Neural progenitor cell (in vitro differentiated cells): ENCODE results near the gene ANKRD6. TPM values are rescaled to one million over a fixed set of nuclear protein-coding genes. Genes with fewer than 3 reads are reported as not detected.

Experiments
- DNase-seq: peaks from one replicate; pipeline ENCODE4 v3.0.0-alpha.2; 2016; ENCODE audit warnings: low spot score
- H2AFZ ChIP-seq: fragments of 200-600 bp; sonication (generic); replicated peaks from 2 replicates; pipeline ENCODE4 v1.6.1; 2016; ENCODE audit warnings: antibody characterized with exemption
- H3F3A ChIP-seq: fragments of 200-600 bp; sonication (generic); 2 replicates; pipeline ENCODE4 v1.6.1; 2016; ENCODE audit warnings: antibody characterized with exemption, low read depth
- H3K27ac ChIP-seq: fragments of 200-600 bp; sonication (generic); 2 replicates; pipeline ENCODE4 v1.5.1; 2016; ENCODE audit warnings: mild to moderate bottlenecking
- H3K27me3 ChIP-seq: fragments of 200-600 bp; sonication (generic); 2 replicates; pipeline ENCODE4 v1.6.1; 2016; ENCODE audit warnings: mild to moderate bottlenecking, moderate library complexity
- H3K36me3 ChIP-seq: fragments of 200-600 bp; sonication (generic); 2 replicates; pipeline ENCODE4 v1.5.1; 2016
- H3K4me1 ChIP-seq: fragments of 200-600 bp; sonication (generic); 2 replicates; pipeline ENCODE4 v1.6.1; 2016; ENCODE audit warnings: mixed run types
- H3K4me2 ChIP-seq: fragments of 200-600 bp; sonication (generic); 2 replicates; pipeline ENCODE4 v1.6.1; 2016
- H3K4me3 ChIP-seq: fragments of 200-600 bp; sonication (generic); 2 replicates; pipeline ENCODE4 v1.5.1; 2016
- H3K79me2 ChIP-seq: fragments of 200-600 bp; sonication (generic); 2 replicates; pipeline ENCODE4 v1.6.1; 2016; ENCODE audit warnings: low read depth
- H3K9ac ChIP-seq: fragments of 200-600 bp; sonication (generic); 2 replicates; pipeline ENCODE4 v1.6.1; 2016
- H3K9me3 ChIP-seq: fragments of 200-600 bp; sonication (generic); 2 replicates; pipeline ENCODE4 v1.5.1; 2016; ENCODE audit warnings: low read depth
- H4K20me1 ChIP-seq: fragments of 200-600 bp; sonication (generic); 2 replicates; pipeline ENCODE4 v1.6.1; 2016; ENCODE audit warnings: low read depth
- H3K27ac Mint-ChIP-seq: 3 replicates; pipeline ENCODE4 v1.8.0; 2021; ENCODE audit warnings: mixed read lengths
- H3K27me3 Mint-ChIP-seq: 2 replicates; pipeline ENCODE4 v1.8.0; 2022; ENCODE audit warnings: low read depth, mild to moderate bottlenecking, inconsistent platforms, moderate library complexity, mixed read lengths; ENCODE audit not compliant: insufficient read depth
- H3K36me3 Mint-ChIP-seq: 3 replicates; pipeline ENCODE4 v1.8.0; 2021; ENCODE audit warnings: mixed read lengths
- H3K4me1 Mint-ChIP-seq: 3 replicates; pipeline ENCODE4 v1.8.0; 2021; ENCODE audit warnings: mixed read lengths
- H3K4me3 Mint-ChIP-seq: 3 replicates; pipeline ENCODE4 v1.8.0; 2021; ENCODE audit warnings: mild to moderate bottlenecking, moderate library complexity, mixed read lengths
- H3K9me3 Mint-ChIP-seq: 3 replicates; pipeline ENCODE4 v1.8.0; 2020; ENCODE audit warnings: mixed read lengths
- CTCF ChIP-seq: fragments of 200-600 bp; sonication (generic); IDR thresholded peaks from 2 replicates; pipeline ENCODE4 v1.5.1; 2017; ENCODE audit warnings: antibody characterized with exemption, mild to moderate bottlenecking
- EZH2 ChIP-seq: fragments of 200-600 bp; sonication (generic); IDR thresholded peaks from 2 replicates; pipeline ENCODE4 v1.6.1; 2017; ENCODE audit warnings: antibody characterized with exemption, mild to moderate bottlenecking, moderate library complexity
- EZH2phosphoT487 ChIP-seq: fragments of 200-600 bp; sonication (generic); IDR thresholded peaks from 2 replicates; pipeline ENCODE4 v1.6.1; 2017; ENCODE audit warnings: antibody characterized with exemption
- total RNA-seq: library from RNA; depleted of rRNA; stranded (reverse); fragments of >200 nt; gene quantifications from 2 replicates; pipeline ENCODE4 v1.2.3, GENCODE V29; 2015; ENCODE audit warnings: low replicate concordance

Gene ANKRD6
- total RNA-seq, 1 donor from 2014 or later, result 36.3 TPM

GRCh38 chr6:89454300-89454699 lies 21.3 kb downstream of the ANKRD6 start:
- no peak overlapping the region for H3K27ac Mint-ChIP-seq
- Histone ChIP-seq H3K9me3 (no peaks in the 10 kb centered on the region), H3K4me1 (peaks cover 12% of the 10 kb centered on the region), H3K36me3 (no peaks in the 10 kb centered on the region), H3K27me3 (no peaks in the 10 kb centered on the region), H4K20me1 (peaks cover 32% of the 10 kb centered on the region), H3K27ac (no peak overlapping the region), H3K4me2 (no peak overlapping the region), H3K9ac (no peak overlapping the region), H2AFZ (no peak overlapping the region), H3K79me2 (peaks cover 4% of the 10 kb centered on the region), H3K4me3 (no peak overlapping the region), H3F3A (peaks cover 6% of the 10 kb centered on the region)
- H3K36me3 Mint-ChIP-seq, result peaks cover 15% of the 10 kb centered on the region
- peaks cover 3% of the 10 kb centered on the region for H3K4me1 Mint-ChIP-seq
- H3K9me3 Mint-ChIP-seq, result peaks cover 7% of the 10 kb centered on the region
- no peak for DNase-seq
- TF ChIP-seq CTCF (no peak), EZH2phosphoT487 (no peak), EZH2 (no peak)
- H3K27me3 Mint-ChIP-seq, result peaks cover 6% of the 10 kb centered on the region
- H3K4me3 Mint-ChIP-seq, result no peak overlapping the region

GRCh38 chr6:89458704-89459103 lies 25.8 kb downstream of the ANKRD6 start:
- peak; percentile 19 for DNase-seq
- no peak overlapping the region for H3K27ac Mint-ChIP-seq
- H3K79me2 ChIP-seq, result no peaks in the 10 kb centered on the region
- no peak overlapping the region for H3K27ac ChIP-seq
- H3K4me2 ChIP-seq, result no peak overlapping the region
- H3K4me1 ChIP-seq, result no peaks in the 10 kb centered on the region
- H3K27me3 Mint-ChIP-seq, result peaks cover 6% of the 10 kb centered on the region
- no peak overlapping the region for H2AFZ ChIP-seq
- H4K20me1 ChIP-seq, result peaks cover 35% of the 10 kb centered on the region
- peaks cover 2% of the 10 kb centered on the region for H3K4me1 Mint-ChIP-seq
- H3K4me3 ChIP-seq, result no peak overlapping the region
- peaks cover 15% of the 10 kb centered on the region for H3K36me3 Mint-ChIP-seq
- peaks cover 10% of the 10 kb centered on the region for H3F3A ChIP-seq
- no peak for TF ChIP-seq EZH2phosphoT487
- TF ChIP-seq CTCF, result no peak
- no peak for TF ChIP-seq EZH2
- H3K4me3 Mint-ChIP-seq, result no peak overlapping the region
- no peak overlapping the region for H3K9ac ChIP-seq
- H3K36me3 ChIP-seq, result no peaks in the 10 kb centered on the region
- no peaks in the 10 kb centered on the region for H3K9me3 ChIP-seq
- H3K27me3 ChIP-seq, result no peaks in the 10 kb centered on the region
- H3K9me3 Mint-ChIP-seq, result peaks cover 7% of the 10 kb centered on the region

GRCh38 chr6:89459501-89459900 lies 26.5 kb downstream of the ANKRD6 start:
- Histone ChIP-seq H4K20me1 (peaks cover 37% of the 10 kb centered on the region), H3K79me2 (no peaks in the 10 kb centered on the region), H3K4me2 (no peak overlapping the region), H3K4me3 (no peak overlapping the region), H3K27ac (no peak overlapping the region), H3F3A (peaks cover 17% of the 10 kb centered on the region), H3K9me3 (no peaks in the 10 kb centered on the region), H3K9ac (no peak overlapping the region), H3K36me3 (no peaks in the 10 kb centered on the region), H2AFZ (no peak overlapping the region), H3K27me3 (no peaks in the 10 kb centered on the region), H3K4me1 (no peaks in the 10 kb centered on the region)
- Mint-ChIP-seq H3K4me1 (peaks cover 10% of the 10 kb centered on the region), H3K27me3 (peaks cover 6% of the 10 kb centered on the region), H3K9me3 (peaks cover 7% of the 10 kb centered on the region), H3K4me3 (no peak overlapping the region), H3K27ac (no peak overlapping the region), H3K36me3 (peaks cover 9% of the 10 kb centered on the region)
- DNase-seq, result no peak
- no peak for TF ChIP-seq EZH2
- no peak for TF ChIP-seq EZH2phosphoT487
- TF ChIP-seq CTCF, result no peak
